ENCODE data around the gene ZNF492. TPM values are rescaled to one million over a fixed set of nuclear protein-coding genes. Genes with fewer than 3 reads are reported as not detected.

Gene ZNF492
- total and polyA plus RNA-seq, 10 of the 15 experiments (the other 5 are each of a cell fraction or from before 2014, with no cell fraction given), result not detected

DNA sequence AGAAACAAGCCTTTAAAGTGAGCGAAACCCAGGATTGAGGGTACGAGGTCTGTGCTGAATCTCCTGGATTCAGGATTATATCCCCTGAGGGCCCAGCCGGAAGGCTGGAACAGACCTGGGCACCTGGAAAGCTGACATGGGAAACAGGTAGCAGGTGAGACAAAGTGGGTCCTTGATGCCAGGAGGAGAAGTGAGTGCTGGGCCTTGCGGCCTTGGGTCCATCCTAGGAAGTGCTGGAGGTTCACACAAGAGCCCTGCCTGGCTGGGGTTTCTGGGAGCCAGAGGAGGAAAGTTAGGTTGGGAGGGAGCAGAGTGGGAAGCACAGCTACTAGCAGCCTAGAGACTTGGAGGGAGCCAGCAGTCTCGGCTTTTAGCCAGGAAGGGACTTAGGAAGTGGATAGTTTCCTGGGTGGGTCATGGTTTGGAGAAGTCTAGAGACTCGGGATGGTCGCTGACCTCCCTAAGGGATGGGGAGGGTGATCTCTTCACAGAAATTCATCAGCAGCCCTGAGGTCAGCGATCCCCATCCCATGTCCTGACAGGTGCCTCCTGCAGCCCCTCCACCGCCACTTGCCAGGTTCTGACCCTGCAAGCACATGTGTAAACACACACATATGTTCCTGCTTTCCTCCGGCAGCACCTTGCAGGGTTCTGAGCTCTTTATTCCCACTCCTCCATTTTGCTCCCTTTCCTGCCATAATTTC, 29.4 kb upstream of the ZNF492 start:
- no peaks in the 10 kb centered on the region for H3K27me3 ChIP-seq (replicated peaks in 1 of 2; ENCODE audit: control insufficient read depth in 2 of 2, insufficient read depth in 2 of 2, low read length in 1 of 2)
- H3K27ac ChIP-seq (ENCODE audit: control insufficient read depth, insufficient read depth), result no peak overlapping the region
- no peak overlapping the region for H3K4me2 ChIP-seq (ENCODE audit: control insufficient read depth, insufficient read depth)
- H3K79me2 ChIP-seq (ENCODE audit: control insufficient read depth, insufficient read depth, low read length), result no peaks in the 10 kb centered on the region
- SMC1A ChIA-PET (ENCODE audit: uncharacterized antibody, unreplicated experiment), result no interaction called here
- CTCF ChIA-PET, result no interaction called here
- in situ Hi-C loops (cut with MboI) (no loop called here), intact Hi-C loops (cut with micrococcal nuclease; ENCODE audit: unreplicated experiment) (no loop called here)
- TF ChIP-seq, protein P1, sequence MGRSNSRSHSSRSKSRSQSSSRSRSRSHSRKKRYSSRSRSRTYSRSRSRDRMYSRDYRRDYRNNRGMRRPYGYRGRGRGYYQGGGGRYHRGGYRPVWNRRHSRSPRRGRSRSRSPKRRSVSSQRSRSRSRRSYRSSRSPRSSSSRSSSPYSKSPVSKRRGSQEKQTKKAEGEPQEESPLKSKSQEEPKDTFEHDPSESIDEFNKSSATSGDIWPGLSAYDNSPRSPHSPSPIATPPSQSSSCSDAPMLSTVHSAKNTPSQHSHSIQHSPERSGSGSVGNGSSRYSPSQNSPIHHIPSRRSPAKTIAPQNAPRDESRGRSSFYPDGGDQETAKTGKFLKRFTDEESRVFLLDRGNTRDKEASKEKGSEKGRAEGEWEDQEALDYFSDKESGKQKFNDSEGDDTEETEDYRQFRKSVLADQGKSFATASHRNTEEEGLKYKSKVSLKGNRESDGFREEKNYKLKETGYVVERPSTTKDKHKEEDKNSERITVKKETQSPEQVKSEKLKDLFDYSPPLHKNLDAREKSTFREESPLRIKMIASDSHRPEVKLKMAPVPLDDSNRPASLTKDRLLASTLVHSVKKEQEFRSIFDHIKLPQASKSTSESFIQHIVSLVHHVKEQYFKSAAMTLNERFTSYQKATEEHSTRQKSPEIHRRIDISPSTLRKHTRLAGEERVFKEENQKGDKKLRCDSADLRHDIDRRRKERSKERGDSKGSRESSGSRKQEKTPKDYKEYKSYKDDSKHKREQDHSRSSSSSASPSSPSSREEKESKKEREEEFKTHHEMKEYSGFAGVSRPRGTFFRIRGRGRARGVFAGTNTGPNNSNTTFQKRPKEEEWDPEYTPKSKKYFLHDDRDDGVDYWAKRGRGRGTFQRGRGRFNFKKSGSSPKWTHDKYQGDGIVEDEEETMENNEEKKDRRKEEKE (IDR thresholded peaks at IDR 0.05), result no peak
- TF ChIP-seq RAD51 (IDR thresholded peaks at IDR 0.05), result no peak
- no peak for TF ChIP-seq EGR1 (IDR thresholded peaks at IDR 0.05; ENCODE audit: borderline replicate concordance in 1 of 2, low read depth in 2 of 2, low read length in 2 of 2)
- no peak for TF ChIP-seq SMARCA5 (IDR thresholded peaks at IDR 0.05)
- no TSS peak for BruUV-seq (replicated peaks)
- no peak overlapping the region for H3K4me3 ChIP-seq
- POLR2A ChIA-PET, result no interaction called here
- DNase-seq (ENCODE audit: low read depth, low spot score) (no peak), FAIRE-seq (no peak), ATAC-seq (no peak)
- no peak overlapping the region for H2AFZ ChIP-seq (ENCODE audit: control insufficient read depth, low read depth, low read length)
- no peaks in the 10 kb centered on the region for H3K4me1 ChIP-seq (ENCODE audit: control insufficient read depth, insufficient read depth, low read length)
- no peaks in the 10 kb centered on the region for H3K36me3 ChIP-seq (ENCODE audit: control insufficient read depth in 2 of 2, insufficient read depth in 2 of 2, low read length in 1 of 2)
- H3K9me3 ChIP-seq (replicated peaks; ENCODE audit: control insufficient read depth, insufficient read depth, low read length), result no peaks in the 10 kb centered on the region; the same call in 2 of the 3 replicates
- 35% methylated on average over 10 of the region's 10 CpGs for WGBS (ENCODE audit: insufficient coverage, insufficient replicate concordance, low lambda C conversion rate, missing lambda C conversion rate)
- H3K9ac ChIP-seq (ENCODE audit: control insufficient read depth, insufficient read depth, low read length), result no peak overlapping the region
- no peaks in the 10 kb centered on the region for H4K20me1 ChIP-seq (ENCODE audit: control insufficient read depth, insufficient read depth)
- RAD21 ChIA-PET (ENCODE audit: unreplicated experiment), result no interaction called here
